Aorta (tissue), 5 donors: ENCODE data around the gene CD22. TPM values are rescaled to one million over a fixed set of nuclear protein-coding genes. Genes with fewer than 3 reads are reported as not detected.

Experiments
- ATAC-seq: fragments of 200-7000 bp; cut with Tn5 transposase; one replicate; pipeline ENCODE4 v1.9.1; 2022; ENCODE audit warnings: moderate library complexity; ENCODE audit not compliant: low FRiP score
- DNase-seq, 2 donors: peaks; one replicate each; pipeline ENCODE4 v3.0.0-alpha.2; 2020
- H3K27ac ChIP-seq, 2 donors: one replicate each; pipeline ENCODE4 v1.5.1; 2013; ENCODE audit warnings: low read length in 2 of 2, mild to moderate bottlenecking in 2 of 2, moderate library complexity in 2 of 2, control low read depth in 1 of 2, inconsistent platforms in 1 of 2, low read depth in 1 of 2
- H3K27me3 ChIP-seq, 2 donors: one replicate each; pipeline ENCODE4 v1.6.1; 2013; ENCODE audit warnings: control low read depth in 1 of 2, low read length in 1 of 2, mild to moderate bottlenecking in 1 of 2, moderate library complexity in 1 of 2; ENCODE audit not compliant: insufficient read depth in 2 of 2, control insufficient read depth in 1 of 2
- H3K36me3 ChIP-seq, 2 donors: one replicate each; pipeline ENCODE4 v1.6.1; 2013; ENCODE audit warnings: control low read depth in 1 of 2, low read length in 1 of 2, mild to moderate bottlenecking in 1 of 2; ENCODE audit not compliant: insufficient read depth in 2 of 2, control insufficient read depth in 1 of 2
- H3K4me1 ChIP-seq, 2 donors: one replicate each; pipeline ENCODE4 v1.6.1; 2013; ENCODE audit warnings: low read length in 2 of 2, control low read depth in 1 of 2, mild to moderate bottlenecking in 1 of 2, moderate library complexity in 1 of 2; ENCODE audit not compliant: insufficient read depth in 2 of 2, control insufficient read depth in 1 of 2
- H3K4me3 ChIP-seq, 2 donors: one replicate each; pipeline ENCODE4 v1.5.1; 2013; ENCODE audit warnings: low read length in 2 of 2, control low read depth in 1 of 2, mild to moderate bottlenecking in 1 of 2
- H3K9me3 ChIP-seq: one replicate; pipeline ENCODE4 v1.6.1; 2013; ENCODE audit warnings: mild to moderate bottlenecking, low read length; ENCODE audit not compliant: control insufficient read depth
- WGBS, 2 donors: extraction: QIAGEN DNeasy Blood & Tissue Kit; methylation state at CpG; one replicate each; pipeline ENCODE4 v1.1.7; 2013; 5-methylcytosine and 5-hydroxymethylcytosine counted together
- intact Hi-C, 2 donors: fragments of 100-400 bp; cut with DNase I; formaldehyde crosslinking; loops; one replicate each; pipeline versions ENCODE4 v1.14.2 to v1.15.0; 2022
- polyA plus RNA-seq, 2 donors: library from polyadenylated mRNA; stranded (reverse); fragments of 200-250 nt; gene quantifications; one replicate each; pipeline ENCODE4 v1.2.3, GENCODE V29; 2013
- total RNA-seq, 2 donors: library from RNA; stranded (reverse); fragmentation: NEBNext Ultra II Directional; extraction: Animal tissue kit (Norgen Biotek cat#: 25700); gene quantifications; one replicate each; pipeline ENCODE4 v1.2.1, GENCODE V29; 2021
- donor health status: healthy with polysubstance abuse.
- donor health status: Bipolar disorder and iron deficiency.
- donor health status: DM: no; HTN: no; CAD: no.
- donor health status: DM: no; HTN: no; CAD: no.
- donor health status: DM: yes; HTN: yes; CAD: no.

The CD22 gene
- total and polyA plus RNA-seq, 4 donors, result 0.75 to 3.1 (median 2.9) TPM; not detected in 1

GRCh38 chr19:35337984-35338296 lies 9.0 kb downstream of the CD22 start:
- no peaks in the 10 kb centered on the region for H3K4me1 ChIP-seq
- H3K9me3 ChIP-seq, result no peaks in the 10 kb centered on the region
- no peaks in the 10 kb centered on the region for H3K27me3 ChIP-seq
- intact Hi-C loops, result no loop called here
- H3K27ac ChIP-seq, result no peak overlapping the region
- no peak for DNase-seq
- no peaks in the 10 kb centered on the region for H3K36me3 ChIP-seq
- WGBS, 2 donors, result 78 to 79% methylated on average over 13 of the region's 13 CpGs
- no peak for ATAC-seq
- no peak overlapping the region for H3K4me3 ChIP-seq

DNA sequence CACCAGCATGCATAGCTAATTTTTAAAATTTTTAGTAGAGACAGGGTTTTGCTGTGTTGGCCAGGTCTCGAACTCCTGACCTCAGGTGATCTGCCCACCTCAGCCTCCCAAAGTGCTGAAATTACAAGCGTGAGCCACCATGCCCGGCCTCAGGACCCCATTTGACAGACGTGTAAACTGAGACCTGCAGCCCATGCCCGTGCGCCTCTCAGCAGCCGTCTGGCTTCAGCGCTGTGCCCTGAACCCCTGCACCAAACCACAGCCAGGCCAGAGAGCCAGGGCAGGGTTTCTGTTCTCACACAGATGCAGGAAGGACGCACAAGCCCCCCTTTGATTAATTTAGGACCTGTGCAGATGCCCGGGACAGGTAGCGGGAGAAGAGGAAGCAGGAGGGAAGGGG lies 11.4 kb downstream of the CD22 start:
- DNase-seq (peak in 1 of 2 donors; percentile 17), ATAC-seq (no peak)
- Histone ChIP-seq H3K27me3 (no peaks in the 10 kb centered on the region), H3K4me1 (no peaks in the 10 kb centered on the region), H3K9me3 (no peaks in the 10 kb centered on the region), H3K36me3 (no peaks in the 10 kb centered on the region), H3K27ac (no peak overlapping the region), H3K4me3 (no peak overlapping the region)
- 83 to 86% methylated on average over 11 of the region's 11 CpGs for WGBS, 2 donors
- intact Hi-C loops, result no loop called here

GRCh38 chr19:35341006-35341405 lies 12.0 kb downstream of the CD22 start:
- intact Hi-C loops, result no loop called here
- Histone ChIP-seq H3K9me3 (no peaks in the 10 kb centered on the region), H3K4me3 (no peak overlapping the region), H3K27ac (no peak overlapping the region), H3K27me3 (no peaks in the 10 kb centered on the region), H3K36me3 (no peaks in the 10 kb centered on the region), H3K4me1 (no peaks in the 10 kb centered on the region)
- ATAC-seq, result no peak
- DNase-seq, result peak; percentile 23 to 75
- WGBS, 2 donors, result 81 to 82% methylated on average over 16 of the region's 16 CpGs

DNA sequence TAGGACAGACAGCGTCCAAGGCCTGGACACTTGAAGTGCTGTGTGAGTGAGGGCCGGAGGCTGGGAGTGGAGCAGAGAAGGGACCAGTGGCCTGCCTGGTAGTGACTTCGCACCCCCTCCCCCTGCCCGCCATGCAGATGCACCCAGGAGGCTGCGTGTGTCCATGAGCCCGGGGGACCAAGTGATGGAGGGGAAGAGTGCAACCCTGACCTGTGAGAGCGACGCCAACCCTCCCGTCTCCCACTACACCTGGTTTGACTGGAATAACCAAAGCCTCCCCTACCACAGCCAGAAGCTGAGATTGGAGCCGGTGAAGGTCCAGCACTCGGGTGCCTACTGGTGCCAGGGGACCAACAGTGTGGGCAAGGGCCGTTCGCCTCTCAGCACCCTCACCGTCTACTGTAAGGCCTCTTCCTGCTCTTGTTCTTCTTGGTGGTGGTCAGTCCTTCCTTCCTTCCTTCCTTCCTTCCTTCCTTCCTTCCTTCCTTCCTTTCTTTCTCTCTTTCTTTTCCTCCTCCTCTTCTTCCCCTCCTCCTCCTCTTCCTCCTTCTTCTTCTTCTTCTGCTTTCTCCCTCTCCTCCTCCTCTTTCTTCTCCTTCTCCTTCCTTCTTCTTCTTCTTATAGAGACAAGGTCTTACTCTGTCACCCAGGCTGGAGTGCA lies 12.7 kb downstream of the CD22 start:
- DNase-seq (peak; percentile 31 to 66), ATAC-seq (no peak)
- no peaks in the 10 kb centered on the region for H3K27me3 ChIP-seq
- no peaks in the 10 kb centered on the region for H3K4me1 ChIP-seq
- no peak overlapping the region for H3K4me3 ChIP-seq
- H3K36me3 ChIP-seq, result no peaks in the 10 kb centered on the region
- 86 to 87% methylated on average over 14 of the region's 14 CpGs for WGBS, 2 donors
- H3K27ac ChIP-seq, result no peak overlapping the region
- H3K9me3 ChIP-seq, result no peaks in the 10 kb centered on the region
- intact Hi-C loops, result no loop called here

- intact Hi-C loops, result no loop called here
- Histone ChIP-seq H3K4me1 (no peaks in the 10 kb centered on the region), H3K4me3 (no peak overlapping the region), H3K36me3 (no peaks in the 10 kb centered on the region), H3K9me3 (no peaks in the 10 kb centered on the region), H3K27ac (no peak overlapping the region), H3K27me3 (no peaks in the 10 kb centered on the region)
- WGBS, 2 donors, result 38 to 41% methylated on average over 5 of the region's 5 CpGs
- ATAC-seq, result no peak
- DNase-seq, result peak in 1 of 2 donors; percentile 31
These were observed 13.4 kb downstream of the CD22 start for GRCh38 chr19:35342430-35342829.

DNA sequence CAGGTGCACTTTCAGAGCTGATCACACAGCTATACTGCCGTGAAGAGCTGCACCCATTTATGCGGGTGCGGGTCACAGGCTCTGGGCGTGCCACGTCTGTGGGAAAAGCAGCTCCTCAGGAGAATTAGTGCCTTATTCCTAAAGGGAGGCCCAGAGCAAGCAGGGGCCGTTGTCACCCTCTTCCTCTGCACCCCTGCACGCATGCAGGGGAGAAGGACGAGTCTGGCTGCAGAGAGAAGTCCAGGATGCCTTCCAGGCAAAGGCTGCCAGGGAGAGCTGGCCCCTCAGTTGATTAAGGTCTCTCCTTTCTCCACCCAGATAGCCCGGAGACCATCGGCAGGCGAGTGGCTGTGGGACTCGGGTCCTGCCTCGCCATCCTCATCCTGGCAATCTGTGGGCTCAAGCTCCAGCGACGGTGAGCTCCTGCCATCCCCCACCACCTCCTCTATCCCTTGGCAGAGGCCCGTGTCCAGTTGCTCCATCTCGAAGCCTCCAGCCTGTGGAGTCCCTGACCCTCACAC lies 15.6 kb downstream of the CD22 start:
- no peak for ATAC-seq
- no peaks in the 10 kb centered on the region for H3K9me3 ChIP-seq
- no peaks in the 10 kb centered on the region for H3K4me1 ChIP-seq
- DNase-seq, result peak in 1 of 2 donors; percentile 55
- H3K27ac ChIP-seq, result no peak overlapping the region
- no peak overlapping the region for H3K4me3 ChIP-seq
- WGBS, 2 donors, result 73 to 79% methylated on average over 16 to 17 of the region's 17 CpGs
- no peaks in the 10 kb centered on the region for H3K36me3 ChIP-seq
- H3K27me3 ChIP-seq, result no peaks in the 10 kb centered on the region
- intact Hi-C loops, result no loop called here

GRCh38 chr19:35345671-35346111 lies 16.7 kb downstream of the CD22 start:
- no peak overlapping the region for H3K27ac ChIP-seq
- no peaks in the 10 kb centered on the region for H3K27me3 ChIP-seq
- 66 to 69% methylated on average over 11 of the region's 11 CpGs for WGBS, 2 donors
- H3K36me3 ChIP-seq, result no peaks in the 10 kb centered on the region
- ATAC-seq (no peak), DNase-seq (peak in 1 of 2 donors; percentile 56)
- H3K4me1 ChIP-seq, result no peaks in the 10 kb centered on the region
- H3K4me3 ChIP-seq, result no peak overlapping the region
- intact Hi-C loops, result no loop called here
- H3K9me3 ChIP-seq, result no peaks in the 10 kb centered on the region

DNA sequence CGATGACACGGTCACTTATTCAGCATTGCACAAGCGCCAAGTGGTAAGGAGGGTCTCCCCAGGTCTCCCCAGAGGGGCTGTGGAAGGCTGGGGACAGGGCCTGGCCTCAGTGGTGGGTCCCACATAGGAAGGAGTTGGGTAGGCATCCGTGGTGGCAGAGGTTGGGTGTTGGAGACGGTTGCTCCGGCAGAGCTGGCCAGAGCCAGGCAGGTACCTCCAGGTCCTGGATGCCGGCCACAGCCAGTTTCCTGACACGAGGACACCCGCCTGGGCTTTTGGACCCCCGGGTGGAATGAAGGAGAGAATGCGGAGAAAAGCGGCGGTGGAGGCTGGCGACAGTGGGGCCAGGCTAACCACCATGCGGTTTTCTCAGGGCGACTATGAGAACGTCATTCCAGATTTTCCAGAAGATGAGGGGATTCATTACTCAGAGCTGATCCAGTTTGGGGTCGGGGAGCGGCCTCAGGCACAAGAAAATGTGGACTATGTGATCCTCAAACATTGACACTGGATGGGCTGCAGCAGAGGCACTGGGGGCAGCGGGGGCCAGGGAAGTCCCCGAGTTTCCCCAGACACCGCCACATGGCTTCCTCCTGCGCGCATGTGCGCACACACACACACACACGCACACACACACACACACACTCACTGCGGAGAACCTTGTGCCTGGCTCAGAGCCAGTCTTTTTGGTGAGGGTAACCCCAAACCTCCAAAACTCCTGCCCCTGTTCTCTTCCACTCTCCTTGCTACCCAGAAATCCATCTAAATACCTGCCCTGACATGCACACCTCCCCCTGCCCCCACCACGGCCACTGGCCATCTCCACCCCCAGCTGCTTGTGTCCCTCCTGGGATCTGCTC lies 17.4 kb downstream of the CD22 start:
- Histone ChIP-seq H3K4me1 (no peaks in the 10 kb centered on the region), H3K4me3 (no peak overlapping the region), H3K27me3 (no peaks in the 10 kb centered on the region), H3K27ac (no peak overlapping the region), H3K36me3 (no peaks in the 10 kb centered on the region), H3K9me3 (no peaks in the 10 kb centered on the region)
- ATAC-seq (no peak), DNase-seq (peak; percentile 70 to 79)
- 70 to 75% methylated on average over 28 of the region's 28 CpGs for WGBS, 2 donors
- intact Hi-C loops, result no loop called here
